ENCODE data around the gene ADCY3.

DNA sequence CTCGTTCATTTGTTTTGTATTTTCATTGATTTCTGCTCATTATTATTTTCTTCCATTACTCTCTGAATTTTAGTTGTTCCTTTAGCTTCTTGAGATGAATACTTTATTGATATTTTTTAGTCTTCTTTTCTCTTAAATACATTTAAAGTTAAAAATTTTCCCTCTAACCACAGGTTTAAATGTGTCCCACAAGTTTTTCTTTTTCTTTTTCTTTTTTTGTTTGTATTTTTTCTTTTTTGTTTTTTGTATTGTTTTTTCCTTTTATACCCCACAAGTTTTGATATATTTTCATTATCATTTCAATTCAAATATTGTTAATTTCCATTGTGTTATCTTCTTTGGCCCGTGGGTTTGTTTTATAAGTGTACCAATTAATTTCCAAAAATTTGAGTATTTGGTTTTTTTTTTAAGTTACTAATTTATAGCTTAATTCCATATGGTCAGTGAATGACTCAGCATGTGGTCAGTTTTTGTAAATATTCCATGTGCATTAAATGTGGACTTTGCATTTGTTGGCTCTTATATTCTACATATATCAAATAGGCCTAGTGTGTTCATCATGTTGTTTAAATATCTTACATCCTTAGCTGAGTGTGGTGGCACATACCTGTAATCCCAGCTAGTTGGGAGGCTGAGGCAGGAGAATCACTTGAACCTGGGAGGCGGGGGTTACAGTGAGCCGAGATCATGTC lies 110.6 kb downstream of the ADCY3 start:
- TF ChIP-seq JUND (IDR thresholded peaks at IDR 0.05; ENCODE audit: borderline replicate concordance, low read depth, low read length) (no peak), JUND (tag; IDR thresholded peaks at IDR 0.05; ENCODE audit: borderline replicate concordance, low read depth, low read length) (no peak), HIVEP1 (CRISPR knock-in tag; IDR thresholded peaks at IDR 0.05) (no peak), FOXA1 (IDR thresholded peaks at IDR 0.05; ENCODE audit: borderline replicate concordance) (no peak), ZNF780A (CRISPR knock-in tag; IDR thresholded peaks at IDR 0.05) (no peak)
